GM18870 (cell line): ENCODE results near the gene BMPER.

Experiments used
- ATAC-seq: cut with Tn5 transposase; IDR thresholded peaks from one replicate; pipeline ENCODE4 v1.9.1; 2021; ENCODE audit warnings: moderate library complexity; ENCODE audit not compliant: unreplicated experiment

Gene BMPER

DNA sequence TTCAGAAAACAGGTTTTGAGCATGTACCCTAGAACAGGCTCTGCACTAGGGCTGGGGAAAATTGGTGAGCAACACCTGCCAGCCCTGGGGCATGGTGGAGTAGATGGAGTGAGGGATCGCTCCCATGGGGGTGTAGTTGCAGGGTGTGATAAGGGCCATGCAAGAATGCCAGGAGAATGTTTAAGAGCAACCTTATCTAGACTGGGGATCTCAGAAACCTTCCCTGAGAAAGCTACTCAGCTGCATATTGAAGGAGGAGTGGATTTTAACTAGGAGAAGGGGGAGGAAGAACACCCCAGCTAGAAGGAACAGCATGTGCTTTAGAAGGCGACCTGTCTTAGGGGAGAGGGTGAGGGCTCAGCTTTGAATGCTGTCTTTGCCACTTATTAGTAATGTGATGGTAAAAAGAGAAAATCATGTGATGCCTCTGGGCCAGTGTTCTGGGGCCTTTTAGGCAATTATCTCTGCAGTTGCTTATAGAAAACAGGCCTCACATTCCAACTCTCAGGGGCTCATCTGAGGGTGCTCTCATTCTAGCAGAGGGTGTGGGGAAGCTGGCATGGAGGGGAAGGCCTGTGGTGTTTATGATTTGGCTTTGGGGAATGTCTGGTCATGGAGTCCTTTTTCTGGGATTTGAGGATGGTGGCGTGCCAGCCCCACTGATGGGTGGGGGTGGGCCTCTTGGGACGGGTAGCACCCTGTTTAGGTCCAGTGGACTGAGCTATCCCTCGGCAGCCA is 225.4 kb downstream of the BMPER start:
- ATAC-seq, result no peak

DNA sequence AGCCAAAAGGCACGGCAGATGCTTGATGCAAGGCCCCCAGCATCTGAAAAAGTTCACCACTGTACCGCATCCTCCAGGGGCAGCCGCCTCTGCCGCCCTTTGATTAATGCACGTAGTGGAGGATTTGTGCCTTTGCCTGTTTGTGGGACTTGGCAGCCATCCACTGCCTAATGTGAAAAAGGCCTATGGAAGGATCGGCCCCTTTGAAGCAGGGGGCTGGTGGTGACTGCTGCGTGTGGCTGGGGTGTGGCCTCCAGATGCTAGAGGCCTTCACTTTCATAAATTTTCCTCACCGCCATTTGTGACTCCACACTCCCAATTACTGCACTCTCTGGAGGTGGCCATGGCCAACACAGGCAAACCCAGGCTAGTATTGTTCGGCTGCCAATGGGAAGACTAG is 226.0 kb downstream of the BMPER start:
- ATAC-seq, result no peak

DNA sequence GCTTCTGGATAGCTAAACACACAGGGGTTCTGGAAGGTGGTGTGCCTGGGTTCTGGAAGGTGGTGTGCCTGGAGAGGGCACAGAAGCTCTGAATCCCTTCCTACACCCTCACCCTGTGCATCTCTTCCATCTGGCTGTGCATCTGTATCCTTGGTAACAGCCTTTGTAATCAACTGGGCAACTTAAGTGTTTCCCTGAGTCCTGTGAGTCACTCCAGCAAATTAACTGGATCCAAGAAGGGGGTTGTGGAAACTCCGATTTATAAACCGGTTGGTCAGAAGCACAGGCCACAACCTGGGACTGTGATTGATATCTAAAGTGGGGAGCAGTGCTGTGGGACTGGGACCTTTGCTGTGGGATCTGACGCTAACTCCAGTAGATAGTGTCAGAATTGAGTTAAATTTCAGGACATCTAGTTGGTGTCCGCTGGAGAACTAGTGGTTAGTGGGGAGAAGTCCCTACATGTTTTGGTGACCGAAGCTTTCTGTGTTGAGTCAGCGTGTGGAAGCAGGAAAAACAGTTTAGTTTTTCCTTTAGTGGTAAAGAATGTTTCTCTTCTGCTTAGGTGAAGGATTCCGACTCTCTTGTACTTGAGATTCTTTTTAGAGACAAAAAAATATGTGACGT is 228.1 kb downstream of the BMPER start:
- no peak for ATAC-seq

- no peak for ATAC-seq
These were observed 228.8 kb downstream of the BMPER start for GRCh38 chr7:34133983-34134782.

DNA sequence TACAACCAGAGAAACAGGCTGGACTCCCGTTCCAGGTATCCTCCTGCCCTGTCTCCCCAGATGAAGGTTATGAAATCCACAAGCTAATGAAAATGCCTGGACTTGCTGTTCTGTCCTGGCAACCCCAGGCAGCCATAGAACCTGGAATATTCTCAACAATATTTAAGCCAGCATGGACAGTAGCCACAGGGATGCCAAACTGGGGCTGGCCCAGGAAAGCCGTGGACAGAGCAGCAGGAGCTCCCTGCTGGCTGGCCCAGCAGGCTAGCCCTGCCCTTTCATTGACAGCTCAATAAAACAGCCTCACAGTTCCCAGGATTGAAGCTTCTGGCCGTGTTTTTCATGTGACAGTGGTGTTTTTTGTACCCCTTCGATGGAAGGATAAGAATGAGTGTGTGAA is 230.6 kb downstream of the BMPER start:
- ATAC-seq, result no peak

DNA sequence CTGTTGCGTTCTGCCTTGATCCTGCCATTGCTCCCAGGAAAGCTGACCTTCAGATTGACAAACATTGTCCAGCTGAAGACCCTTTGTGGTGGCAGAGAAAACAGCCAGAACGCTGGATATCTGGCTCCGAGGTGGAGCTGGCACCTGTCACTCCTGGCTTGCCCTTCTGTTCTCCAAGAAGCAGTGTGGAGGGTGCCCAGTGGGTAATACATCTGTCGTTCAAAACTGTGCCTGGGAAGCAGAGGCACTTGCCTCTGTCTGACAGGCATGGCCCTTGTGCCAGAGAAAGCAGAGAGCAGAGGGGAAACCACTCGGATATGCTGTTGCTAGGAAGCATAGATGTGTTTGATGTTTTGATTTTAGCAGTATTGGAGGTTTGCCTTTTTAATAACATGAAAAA is 231.4 kb downstream of the BMPER start:
- ATAC-seq, result no peak

GRCh38 chr7:34137176-34137575 is 231.8 kb downstream of the BMPER start:
- ATAC-seq, result no peak

DNA sequence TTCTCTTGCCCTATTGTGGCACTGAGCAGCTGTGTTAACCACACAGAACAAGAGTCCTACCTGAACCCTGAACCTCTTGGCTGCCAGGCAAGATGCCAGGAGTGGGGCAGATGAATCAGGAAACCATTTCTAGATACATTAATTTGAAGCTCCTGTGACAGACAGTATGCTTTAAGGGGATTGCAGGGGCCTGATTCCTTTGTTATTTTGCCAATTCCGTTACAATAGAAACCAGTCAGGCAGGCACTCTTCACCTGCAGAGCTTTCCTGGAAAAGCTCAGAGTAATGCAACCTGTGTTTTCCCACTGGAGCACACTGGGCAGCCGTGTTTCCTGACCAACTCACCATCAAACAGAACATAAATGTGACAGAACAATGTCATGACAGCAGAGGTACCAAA is 233.1 kb downstream of the BMPER start:
- ATAC-seq, result no peak

DNA sequence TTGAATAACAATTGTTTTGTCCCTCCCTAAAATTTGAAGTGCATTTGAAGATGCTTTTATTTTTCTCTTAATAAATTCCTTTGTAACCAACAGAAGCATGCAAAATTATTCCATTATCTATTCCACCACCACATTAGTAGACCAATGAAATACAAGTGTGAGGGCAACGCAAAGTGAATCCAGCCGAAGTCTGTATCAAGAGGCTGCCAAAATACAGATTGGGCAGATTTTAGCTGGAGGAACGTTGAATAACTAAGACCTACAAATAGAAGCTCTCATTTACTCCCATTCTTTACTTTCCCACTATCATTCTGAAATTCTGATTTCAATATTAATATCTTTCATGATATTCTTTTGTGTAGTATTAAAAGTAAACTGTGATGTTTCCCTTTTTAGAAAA is 233.7 kb downstream of the BMPER start:
- no peak for ATAC-seq

DNA sequence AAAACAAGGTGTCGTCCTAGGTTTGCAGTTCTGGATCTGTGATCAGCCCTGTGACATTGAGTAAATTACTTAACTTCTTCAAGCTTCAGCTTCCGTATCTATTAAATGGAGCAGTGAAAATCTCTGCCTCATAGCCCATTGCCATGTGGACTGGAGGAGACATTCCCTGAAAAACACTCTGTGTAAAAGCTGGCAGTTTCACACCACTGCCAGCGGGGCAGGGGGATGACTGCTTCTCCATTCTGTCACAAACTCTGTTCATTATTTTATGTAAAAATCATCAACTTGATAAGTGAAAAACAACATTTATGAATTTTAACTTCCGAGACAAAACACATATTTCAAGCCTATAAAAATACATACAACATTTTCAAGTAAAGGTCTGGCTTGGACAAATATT is 234.7 kb downstream of the BMPER start:
- no peak for ATAC-seq

- ATAC-seq, result no peak
These were observed 238.1 kb downstream of the BMPER start for GRCh38 chr7:34143402-34143801.

DNA sequence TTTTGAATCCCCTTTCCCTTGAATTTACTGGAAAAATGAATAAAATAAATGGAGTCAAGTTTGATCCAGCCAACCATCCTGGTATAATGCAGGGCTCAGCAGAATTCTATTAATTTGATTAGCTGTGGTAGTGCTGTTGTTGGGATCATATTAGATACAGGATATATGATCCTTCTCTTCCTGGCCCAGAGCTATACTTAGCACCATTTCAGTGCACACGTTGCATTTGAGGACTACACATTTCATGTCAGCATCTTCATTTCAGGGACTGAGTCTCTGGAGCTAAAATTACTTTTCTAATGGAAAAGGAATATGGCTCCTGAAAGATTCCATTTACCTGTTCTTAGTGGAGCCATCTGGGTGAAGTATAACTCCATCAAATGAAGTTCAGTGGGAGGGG is 240.3 kb downstream of the BMPER start:
- ATAC-seq, result no peak

- ATAC-seq, result no peak
These were observed 248.4 kb downstream of the BMPER start for GRCh38 chr7:34153656-34154270.

GRCh38 chr7:34155220-34155908 is 250.0 kb downstream of the BMPER start:
- no peak for ATAC-seq

DNA sequence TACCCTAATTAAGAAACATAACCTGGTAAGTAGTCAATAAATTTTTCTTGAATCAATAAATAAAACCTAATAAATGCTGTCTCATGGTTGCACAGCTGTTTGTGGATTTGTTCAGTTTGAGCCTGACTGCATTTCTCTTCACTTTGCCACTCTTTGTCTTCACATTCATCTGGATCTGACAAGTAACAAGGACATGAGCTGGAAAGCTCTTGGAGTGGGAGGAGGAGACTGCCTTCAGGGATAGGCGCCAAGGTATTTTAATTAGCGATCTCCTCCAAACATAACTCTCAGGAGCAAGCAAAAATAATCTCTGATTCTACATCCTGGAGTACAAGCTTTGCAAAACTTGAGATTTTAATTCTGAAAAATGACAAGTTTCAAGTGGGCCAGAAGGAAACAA is 251.0 kb downstream of the BMPER start:
- no peak for ATAC-seq

DNA sequence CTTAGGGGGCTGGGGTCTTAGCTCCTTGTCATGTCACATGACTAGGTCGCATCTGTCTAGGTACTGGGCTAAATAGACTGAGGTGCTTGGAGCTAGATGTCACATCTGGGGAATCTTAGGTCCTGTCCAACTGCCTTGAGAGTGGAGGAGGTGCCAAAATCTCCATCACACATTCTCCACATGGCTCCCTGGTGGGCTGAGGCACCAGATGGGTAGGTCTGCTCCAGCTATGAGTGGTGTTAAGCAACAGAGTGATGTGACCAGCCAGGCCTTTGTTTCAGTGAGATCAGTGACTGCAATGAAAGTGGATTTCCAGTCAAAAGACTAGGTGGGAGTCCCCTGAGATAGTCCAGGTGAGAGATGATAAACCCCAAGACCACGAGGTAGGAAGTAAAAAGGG is 251.8 kb downstream of the BMPER start:
- no peak for ATAC-seq

GRCh38 chr7:34158368-34159153 is 253.2 kb downstream of the BMPER start:
- no peak for ATAC-seq

GRCh38 chr7:34160261-34160752 is 255.0 kb downstream of the BMPER start:
- no peak for ATAC-seq

- ATAC-seq, result no peak
These were observed 256.8 kb downstream of the BMPER start for GRCh38 chr7:34162027-34162565.

DNA sequence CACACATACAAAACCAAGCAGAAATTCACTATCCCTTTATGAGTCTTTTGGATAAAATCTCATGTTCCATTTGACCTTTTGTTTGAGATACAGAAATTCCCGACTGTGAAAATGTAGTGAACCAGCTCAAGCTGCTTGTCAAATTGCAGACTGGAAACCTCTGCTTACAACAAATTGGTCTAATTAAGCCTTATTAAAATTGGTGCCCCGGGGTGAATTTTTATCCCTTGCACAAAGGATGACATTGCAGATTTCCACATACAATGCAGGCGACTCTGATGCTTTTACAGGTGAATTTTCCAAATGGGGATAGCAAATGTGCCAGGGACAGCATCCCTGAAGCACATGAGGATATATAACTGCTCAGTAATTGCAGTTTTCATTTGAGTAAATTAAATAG is 257.3 kb downstream of the BMPER start:
- no peak for ATAC-seq
